ENCODE results near the gene ALKBH5.

GRCh38 chr17:18256351-18256750, 72.7 kb downstream of the ALKBH5 start:
- TF ChIP-seq, protein P1, sequence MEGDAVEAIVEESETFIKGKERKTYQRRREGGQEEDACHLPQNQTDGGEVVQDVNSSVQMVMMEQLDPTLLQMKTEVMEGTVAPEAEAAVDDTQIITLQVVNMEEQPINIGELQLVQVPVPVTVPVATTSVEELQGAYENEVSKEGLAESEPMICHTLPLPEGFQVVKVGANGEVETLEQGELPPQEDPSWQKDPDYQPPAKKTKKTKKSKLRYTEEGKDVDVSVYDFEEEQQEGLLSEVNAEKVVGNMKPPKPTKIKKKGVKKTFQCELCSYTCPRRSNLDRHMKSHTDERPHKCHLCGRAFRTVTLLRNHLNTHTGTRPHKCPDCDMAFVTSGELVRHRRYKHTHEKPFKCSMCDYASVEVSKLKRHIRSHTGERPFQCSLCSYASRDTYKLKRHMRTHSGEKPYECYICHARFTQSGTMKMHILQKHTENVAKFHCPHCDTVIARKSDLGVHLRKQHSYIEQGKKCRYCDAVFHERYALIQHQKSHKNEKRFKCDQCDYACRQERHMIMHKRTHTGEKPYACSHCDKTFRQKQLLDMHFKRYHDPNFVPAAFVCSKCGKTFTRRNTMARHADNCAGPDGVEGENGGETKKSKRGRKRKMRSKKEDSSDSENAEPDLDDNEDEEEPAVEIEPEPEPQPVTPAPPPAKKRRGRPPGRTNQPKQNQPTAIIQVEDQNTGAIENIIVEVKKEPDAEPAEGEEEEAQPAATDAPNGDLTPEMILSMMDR (IDR thresholded peaks at IDR 0.05): no peak
- TF ChIP-seq POLR2A (IDR thresholded peaks at IDR 0.05): no peak
